ENCODE measurements around the gene LMCD1.

Gene LMCD1

GRCh38 chr3:8520816-8521403 is 19.3 kb downstream of the LMCD1 start:
- H4K20me1 ChIP-seq (ENCODE audit: low read depth, low read length): no peaks in the 10 kb centered on the region
- no peak for TF ChIP-seq EZH2phosphoT487 (conservative IDR thresholded peaks at IDR 0.05; ENCODE audit: low read length)
- TF ChIP-seq CTCF (IDR thresholded peaks at IDR 0.05; ENCODE audit: insufficient read depth, low read length, poor library complexity, severe bottlenecking): no peak
- no peak overlapping the region for H3K9ac ChIP-seq (ENCODE audit: low read length)
- no peaks in the 10 kb centered on the region for H3K36me3 ChIP-seq (ENCODE audit: low read length)
- H3K4me3 ChIP-seq (ENCODE audit: insufficient read depth, low read length, poor library complexity, severe bottlenecking): no peak overlapping the region
- H3K9me3 ChIP-seq (ENCODE audit: insufficient read depth, low read length): no peaks in the 10 kb centered on the region
- no peak overlapping the region for H3K27ac ChIP-seq (ENCODE audit: low read depth, low read length)
- H3K9me2 ChIP-seq (replicated peaks; ENCODE audit: insufficient read depth, low read length): no peaks in the 10 kb centered on the region
- no peaks in the 10 kb centered on the region for H3K79me2 ChIP-seq (ENCODE audit: insufficient read depth, low read length)
- H3K27me3 ChIP-seq (ENCODE audit: low read length): no peaks in the 10 kb centered on the region
- H3K4me2 ChIP-seq (ENCODE audit: low read depth, low read length, poor library complexity, severe bottlenecking): no peak overlapping the region
- no peaks in the 10 kb centered on the region for H3F3A ChIP-seq (ENCODE audit: insufficient read depth)
- no peak overlapping the region for H2AFZ ChIP-seq (ENCODE audit: low read depth, low read length, severe bottlenecking)

GRCh38 chr3:8523041-8523440 is 21.4 kb downstream of the LMCD1 start:
- no peaks in the 10 kb centered on the region for H3K27me3 ChIP-seq (ENCODE audit: low read length)
- no peak overlapping the region for H3K4me3 ChIP-seq (ENCODE audit: insufficient read depth, low read length, poor library complexity, severe bottlenecking)
- H2AFZ ChIP-seq (ENCODE audit: low read depth, low read length, severe bottlenecking): no peak overlapping the region
- H4K20me1 ChIP-seq (ENCODE audit: low read depth, low read length): no peaks in the 10 kb centered on the region
- H3F3A ChIP-seq (ENCODE audit: insufficient read depth): no peaks in the 10 kb centered on the region
- no peak overlapping the region for H3K4me2 ChIP-seq (ENCODE audit: low read depth, low read length, poor library complexity, severe bottlenecking)
- H3K9me2 ChIP-seq (replicated peaks; ENCODE audit: insufficient read depth, low read length): no peaks in the 10 kb centered on the region
- H3K79me2 ChIP-seq (ENCODE audit: insufficient read depth, low read length): no peaks in the 10 kb centered on the region
- no peak overlapping the region for H3K27ac ChIP-seq (ENCODE audit: low read depth, low read length)
- H3K9ac ChIP-seq (ENCODE audit: low read length): no peak overlapping the region
- H3K36me3 ChIP-seq (ENCODE audit: low read length): no peaks in the 10 kb centered on the region
- TF ChIP-seq EZH2phosphoT487 (conservative IDR thresholded peaks at IDR 0.05; ENCODE audit: low read length): no peak
- TF ChIP-seq CTCF (IDR thresholded peaks at IDR 0.05; ENCODE audit: insufficient read depth, low read length, poor library complexity, severe bottlenecking): no peak
- no peaks in the 10 kb centered on the region for H3K9me3 ChIP-seq (ENCODE audit: insufficient read depth, low read length)

- Histone ChIP-seq H3K4me3 (ENCODE audit: insufficient read depth, low read length, poor library complexity, severe bottlenecking) (no peak overlapping the region), H2AFZ (ENCODE audit: low read depth, low read length, severe bottlenecking) (no peak overlapping the region), H3K4me2 (ENCODE audit: low read depth, low read length, poor library complexity, severe bottlenecking) (no peak overlapping the region), H3K9me2 (replicated peaks; ENCODE audit: insufficient read depth, low read length) (no peaks in the 10 kb centered on the region), H3K27ac (ENCODE audit: low read depth, low read length) (no peak overlapping the region), H3F3A (ENCODE audit: insufficient read depth) (no peaks in the 10 kb centered on the region), H3K36me3 (ENCODE audit: low read length) (no peaks in the 10 kb centered on the region), H4K20me1 (ENCODE audit: low read depth, low read length) (no peaks in the 10 kb centered on the region), H3K9ac (ENCODE audit: low read length) (no peak overlapping the region), H3K79me2 (ENCODE audit: insufficient read depth, low read length) (no peaks in the 10 kb centered on the region), H3K9me3 (ENCODE audit: insufficient read depth, low read length) (no peaks in the 10 kb centered on the region), H3K27me3 (ENCODE audit: low read length) (no peaks in the 10 kb centered on the region)
- TF ChIP-seq EZH2phosphoT487 (conservative IDR thresholded peaks at IDR 0.05; ENCODE audit: low read length) (no peak), CTCF (IDR thresholded peaks at IDR 0.05; ENCODE audit: insufficient read depth, low read length, poor library complexity, severe bottlenecking) (no peak)
Observed at GRCh38 chr3:8524249-8524648, 22.6 kb downstream of the LMCD1 start.
